Middle frontal gyrus (tissue), 1 donor: ENCODE measurements around the gene FIGLA.

Experiments used
- DNase-seq: peaks from one replicate; pipeline ENCODE4 v3.0.0-alpha.2; 2015; ENCODE audit warnings: low spot score; ENCODE audit errors: extremely low spot score

FIGLA gene

DNA sequence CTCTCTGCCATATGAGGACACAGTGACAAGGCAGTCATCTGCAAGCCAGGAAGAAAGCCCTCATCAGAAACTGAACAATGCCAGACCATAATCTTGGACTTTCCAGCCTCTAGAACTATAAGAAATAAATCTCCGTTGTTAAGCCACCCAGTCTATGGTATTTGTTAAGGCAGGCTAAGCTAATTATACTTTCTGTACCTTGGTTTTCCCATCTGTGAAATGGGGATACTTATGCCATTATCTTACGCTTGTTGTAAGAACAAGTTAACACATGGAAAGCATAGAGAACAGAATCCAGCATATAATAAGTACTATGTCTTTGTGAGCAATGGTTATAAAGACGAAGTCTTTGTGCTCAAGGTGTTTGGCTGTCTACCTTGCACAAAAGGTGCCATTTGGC, 14.2 kb downstream of the FIGLA start:
- DNase-seq = no peak

DNA sequence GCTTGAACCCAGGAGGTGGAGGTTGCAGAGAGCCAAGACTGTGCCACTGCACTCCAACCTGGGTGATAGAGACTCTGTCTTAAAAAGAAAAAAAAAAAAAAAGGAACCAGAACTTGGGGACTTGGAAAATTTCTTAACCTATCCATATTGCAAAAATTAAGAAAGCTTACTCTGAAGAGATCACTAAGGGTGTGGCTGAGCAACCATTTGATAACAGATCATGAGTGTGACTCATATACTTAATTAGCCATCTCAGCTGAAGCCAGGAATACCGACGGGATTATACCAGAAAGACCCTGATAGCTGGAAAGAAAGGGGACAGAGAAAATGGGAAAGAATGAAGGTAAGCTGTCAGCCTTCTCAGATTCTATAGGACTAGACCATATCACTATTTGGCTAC, 15.3 kb downstream of the FIGLA start:
- DNase-seq = no peak

DNA sequence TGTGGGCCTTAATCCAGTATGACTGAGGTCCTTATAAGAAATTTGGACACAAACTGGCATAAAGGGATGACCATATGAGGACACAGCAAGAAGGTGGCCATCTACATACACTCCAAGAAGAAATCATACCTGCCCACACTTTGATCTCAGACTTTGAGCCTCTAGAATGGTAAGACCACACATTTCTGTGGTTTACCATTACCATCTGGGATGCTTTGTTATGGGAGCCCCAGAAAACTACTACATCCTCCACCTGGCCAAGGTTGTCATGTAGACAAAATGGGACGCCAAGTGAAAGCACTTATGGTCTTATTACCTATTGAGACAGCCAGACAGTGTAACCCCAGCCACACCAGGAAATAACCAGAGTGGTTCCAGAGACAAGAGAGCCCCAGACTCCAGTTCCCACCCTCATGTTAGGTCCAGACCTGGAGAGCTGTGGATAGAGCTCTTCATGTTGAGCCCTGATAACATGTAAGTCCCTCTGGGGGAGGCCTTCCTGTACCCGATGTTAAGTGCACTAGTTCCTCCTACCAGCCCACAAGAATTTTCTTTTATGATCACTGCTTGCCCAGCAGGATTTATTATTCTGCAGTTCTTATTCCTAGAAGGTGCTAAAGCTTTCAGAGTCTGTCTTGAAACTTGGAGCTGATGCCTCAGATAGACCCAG, 17.8 kb downstream of the FIGLA start:
- DNase-seq = no peak

DNA sequence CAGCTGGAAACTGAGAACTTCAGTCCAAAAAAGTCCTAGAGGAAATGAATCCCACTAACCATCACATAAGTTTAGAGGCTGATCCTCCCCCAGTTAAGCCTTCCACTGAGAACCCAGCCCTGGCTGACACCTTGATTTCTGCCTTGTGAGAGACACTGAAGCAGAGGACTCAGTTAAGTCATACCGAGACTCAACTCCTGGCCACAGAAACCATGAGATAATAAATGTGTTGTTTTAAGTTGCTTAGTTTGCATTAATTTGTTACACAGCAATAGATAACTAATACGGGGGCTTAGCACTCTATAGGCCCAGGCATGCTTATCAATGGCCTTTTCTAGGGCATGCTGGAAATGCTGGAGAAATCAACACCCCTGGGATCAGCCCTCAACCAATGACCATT, 19.0 kb downstream of the FIGLA start:
- DNase-seq = no peak

- DNase-seq = no peak
Measured at GRCh38 chr2:70769450-70769849, 21.0 kb downstream of the FIGLA start.

DNA sequence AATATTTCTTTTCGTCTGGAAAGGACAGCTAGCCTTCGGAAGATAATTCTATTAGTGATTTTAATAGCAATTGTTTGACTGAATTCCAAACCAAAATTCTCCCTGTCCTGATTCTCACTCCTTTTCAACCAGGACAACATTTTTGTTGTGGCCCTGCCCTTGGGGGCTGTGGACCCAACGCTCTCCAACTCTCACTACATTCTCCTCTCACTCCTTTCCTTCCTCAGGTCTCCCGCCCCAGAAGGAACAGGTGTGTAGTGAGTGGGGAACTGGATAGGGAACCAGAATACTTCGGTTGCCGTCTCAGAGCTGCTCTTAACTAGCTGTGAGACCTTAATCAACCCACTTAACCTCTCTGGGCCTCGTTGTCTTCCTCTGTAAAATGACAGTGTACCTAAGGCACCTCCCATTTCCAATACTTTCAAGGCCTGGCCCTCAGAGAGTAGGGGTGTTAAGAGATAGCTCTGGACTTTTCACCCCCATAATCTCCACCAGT, 21.8 kb downstream of the FIGLA start:
- DNase-seq = no peak

- no peak for DNase-seq
Measured at GRCh38 chr2:70767699-70768589, 22.5 kb downstream of the FIGLA start, which contains the start of gene ADD2. Gene ADD2, minus strand, starts transcription at chr2:70768200. Its CDS starts 61,792 bp downstream, at chr2:70706408.

DNA sequence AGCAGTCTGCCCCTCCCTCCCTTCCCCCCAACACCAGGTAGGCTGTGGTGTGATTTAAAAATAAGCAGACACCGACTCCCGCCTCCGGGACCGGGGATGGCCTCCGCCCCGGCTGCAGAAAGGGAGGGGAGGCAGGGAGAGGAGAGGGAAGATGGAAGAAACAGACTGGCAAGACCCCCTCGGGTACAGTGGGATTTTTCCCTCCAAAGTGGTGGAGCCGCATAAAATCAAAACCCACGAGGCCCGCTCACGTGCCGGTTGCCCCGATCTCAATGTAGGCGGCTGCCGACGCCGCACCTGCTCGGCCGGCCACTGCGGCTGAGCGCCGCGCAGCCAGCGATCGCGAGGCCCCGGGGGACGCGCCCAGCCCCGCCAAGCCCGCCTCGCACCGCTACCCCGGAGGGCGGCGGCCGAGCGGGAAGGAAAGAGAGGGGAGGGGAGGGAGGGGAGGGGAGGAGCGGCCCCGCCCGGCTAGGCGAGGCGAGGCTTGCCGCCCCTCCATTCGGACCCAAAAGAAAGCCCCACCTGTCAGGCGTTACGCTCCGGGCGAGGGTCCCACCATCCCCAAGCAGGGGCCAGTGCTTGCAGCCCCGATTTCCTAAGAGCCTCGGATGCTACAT, 23.3 kb downstream of the FIGLA start:
- DNase-seq = no peak

GRCh38 chr2:70766357-70767078, 23.9 kb downstream of the FIGLA start:
- DNase-seq = no peak

GRCh38 chr2:70765507-70765906, 24.9 kb downstream of the FIGLA start:
- no peak for DNase-seq

DNA sequence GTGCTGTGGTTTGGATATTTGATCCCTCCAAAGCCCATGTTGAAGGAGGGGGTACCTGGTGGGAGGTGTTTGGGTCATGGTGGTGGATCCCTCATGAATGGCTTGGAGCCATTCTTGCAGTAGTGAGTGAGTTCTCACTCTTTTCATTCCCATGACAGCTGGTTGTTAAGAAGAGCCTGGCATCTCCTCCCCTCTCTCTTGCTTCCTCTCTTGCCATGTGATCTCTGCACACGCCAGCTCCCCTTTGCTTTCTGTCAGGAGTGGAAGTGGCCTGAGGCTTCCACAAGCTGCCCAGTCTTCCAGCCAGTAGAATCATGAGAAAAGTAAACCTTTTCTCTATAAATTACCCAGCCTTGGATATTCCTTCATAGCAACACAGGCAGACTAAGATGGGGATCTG, 31.0 kb downstream of the FIGLA start:
- DNase-seq = no peak

- DNase-seq = no peak
Measured at GRCh38 chr2:70757966-70758365, 32.5 kb downstream of the FIGLA start.

DNA sequence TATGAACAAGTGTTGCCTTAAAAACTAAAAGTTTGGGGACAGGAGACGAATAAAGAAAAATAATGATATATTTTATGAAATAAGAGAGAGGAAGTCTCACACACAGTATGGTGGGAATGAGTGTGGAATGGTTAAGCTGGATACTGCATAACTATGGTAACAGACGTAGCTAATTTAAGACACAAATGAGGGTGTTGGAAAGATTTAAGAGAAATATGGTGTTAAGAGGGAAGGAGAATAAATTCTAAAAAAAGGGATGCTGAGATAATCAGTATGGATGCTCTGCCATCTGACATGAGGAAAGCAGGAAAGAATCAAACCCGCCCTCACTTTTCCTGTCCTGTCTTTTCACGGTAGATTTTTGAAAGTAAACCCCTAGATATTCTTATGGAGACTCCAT, 33.1 kb downstream of the FIGLA start:
- DNase-seq = no peak

GRCh38 chr2:70756128-70756527, 34.3 kb downstream of the FIGLA start:
- DNase-seq = no peak

DNA sequence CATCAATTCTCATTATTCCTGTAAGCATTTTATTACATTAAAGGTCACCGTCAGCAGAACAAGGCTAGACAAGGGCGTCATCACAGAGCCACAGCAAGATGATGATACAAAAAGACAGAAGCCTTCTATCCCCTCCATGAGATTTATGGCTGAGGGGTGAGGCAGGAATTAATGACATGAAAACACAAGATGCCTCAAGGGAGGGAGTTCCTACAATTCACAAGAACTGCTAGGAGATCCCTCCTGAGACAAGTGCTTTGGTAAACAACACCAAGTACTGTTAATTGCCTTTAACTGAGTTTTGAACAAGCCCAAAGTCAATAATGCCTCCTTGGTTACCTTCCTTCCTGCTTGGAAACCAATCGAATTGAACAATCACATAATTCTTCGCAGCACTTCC, 36.5 kb downstream of the FIGLA start:
- DNase-seq = no peak

DNA sequence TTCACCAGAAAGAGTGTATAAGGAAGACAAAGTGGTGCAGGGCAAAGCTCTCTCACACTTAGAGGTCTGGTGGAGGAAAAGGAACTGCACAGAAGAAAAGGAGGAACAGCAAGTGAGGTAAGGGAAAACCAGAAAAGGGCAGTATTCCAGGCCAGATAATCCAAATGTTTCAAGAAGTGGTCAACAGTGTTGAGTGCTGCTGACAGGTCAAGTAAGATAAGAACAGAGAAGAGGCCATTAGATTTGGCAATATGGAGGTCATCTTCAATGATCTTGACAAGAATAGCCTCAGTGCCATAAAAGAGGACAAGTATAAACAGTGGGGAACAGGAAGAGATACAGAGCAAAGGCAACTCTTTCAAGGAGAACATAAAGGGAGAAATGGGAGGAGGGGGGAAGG, 37.4 kb downstream of the FIGLA start:
- no peak for DNase-seq

- no peak for DNase-seq
Measured at GRCh38 chr2:70752396-70752795, 38.0 kb downstream of the FIGLA start.

DNA sequence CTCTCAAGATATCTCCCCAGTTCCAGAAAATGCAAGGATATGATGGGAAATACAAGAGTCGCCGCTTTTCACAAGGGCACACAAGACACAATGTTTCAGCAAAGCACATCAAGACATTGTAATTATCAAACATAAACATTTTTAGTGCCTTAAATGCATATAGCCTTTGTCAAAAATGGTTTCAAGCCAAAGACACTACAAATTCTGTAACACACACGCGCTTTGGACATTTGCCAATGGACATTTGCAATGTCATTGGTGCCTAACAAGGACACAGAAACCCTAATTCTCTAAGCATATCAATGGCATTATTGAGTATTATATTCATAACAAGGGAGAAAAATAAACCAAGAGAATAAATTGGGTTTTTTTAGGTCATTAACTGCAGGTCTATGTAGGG, 38.6 kb downstream of the FIGLA start:
- no peak for DNase-seq

- DNase-seq = no peak
Measured at GRCh38 chr2:70750320-70750719, 40.1 kb downstream of the FIGLA start.

DNA sequence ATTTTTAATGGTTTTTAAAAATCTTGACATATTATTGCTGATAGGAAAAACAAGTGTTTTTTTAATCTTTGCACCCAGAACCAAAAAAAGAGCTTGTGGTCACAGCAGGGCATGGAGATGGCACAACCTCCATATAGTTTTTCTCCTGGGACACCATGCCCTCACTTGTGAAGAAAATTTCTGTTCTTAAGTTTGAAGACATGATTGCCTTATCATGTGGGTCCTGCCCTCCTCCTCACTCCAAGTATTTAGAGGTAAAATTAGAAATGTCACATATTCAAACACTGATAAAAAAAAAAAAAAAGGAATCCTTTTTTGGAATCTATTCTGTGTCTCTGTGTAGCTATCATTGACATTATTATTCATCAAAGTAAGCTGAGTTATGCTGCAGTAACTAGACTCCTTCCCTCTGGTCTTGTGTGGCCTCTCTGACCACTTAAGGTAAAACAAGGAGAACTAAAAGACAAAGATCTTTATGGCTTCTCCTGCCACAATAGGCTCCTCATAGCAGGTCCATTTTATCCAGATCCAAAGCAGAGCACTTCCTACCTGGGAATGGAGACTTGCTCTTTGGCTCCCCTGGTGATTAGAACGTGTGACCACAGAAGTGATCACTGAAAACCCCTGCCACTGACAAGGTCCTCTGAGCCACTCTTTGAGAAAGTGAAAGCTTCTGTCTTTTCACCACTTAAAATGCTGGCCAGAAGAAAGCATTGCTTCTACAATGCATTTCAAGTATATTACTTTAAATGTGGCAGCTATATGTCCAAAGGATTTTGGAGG, 42.2 kb downstream of the FIGLA start:
- DNase-seq = no peak

GRCh38 chr2:70747284-70747683, 43.2 kb downstream of the FIGLA start:
- no peak for DNase-seq
